IPS-18a (cell line): ENCODE measurements around the gene OR9I1.

Experiments used
- H3K27ac ChIP-seq: one replicate; pipeline ENCODE4 v1.5.1; 2013; ENCODE audit warnings: low read length
- H3K27me3 ChIP-seq: one replicate; pipeline ENCODE4 v1.6.1; 2013; ENCODE audit warnings: mild to moderate bottlenecking, low read length; ENCODE audit not compliant: control insufficient read depth, insufficient read depth
- H3K36me3 ChIP-seq: one replicate; pipeline ENCODE4 v1.6.1; 2013; ENCODE audit warnings: low read depth, low read length; ENCODE audit not compliant: control insufficient read depth
- H3K4me1 ChIP-seq: one replicate; pipeline ENCODE4 v1.6.1; 2013; ENCODE audit warnings: low read depth, low read length; ENCODE audit not compliant: control insufficient read depth
- H3K4me3 ChIP-seq: one replicate; pipeline ENCODE4 v1.5.1; 2013; ENCODE audit warnings: low read length
- H3K9ac ChIP-seq: one replicate; pipeline ENCODE4 v1.6.1; 2013; ENCODE audit warnings: mild to moderate bottlenecking, low read length, moderate library complexity
- H3K9me3 ChIP-seq: one replicate; pipeline ENCODE4 v1.6.1; 2013; ENCODE audit warnings: low read depth, low read length; ENCODE audit not compliant: control insufficient read depth

OR9I1 gene

DNA sequence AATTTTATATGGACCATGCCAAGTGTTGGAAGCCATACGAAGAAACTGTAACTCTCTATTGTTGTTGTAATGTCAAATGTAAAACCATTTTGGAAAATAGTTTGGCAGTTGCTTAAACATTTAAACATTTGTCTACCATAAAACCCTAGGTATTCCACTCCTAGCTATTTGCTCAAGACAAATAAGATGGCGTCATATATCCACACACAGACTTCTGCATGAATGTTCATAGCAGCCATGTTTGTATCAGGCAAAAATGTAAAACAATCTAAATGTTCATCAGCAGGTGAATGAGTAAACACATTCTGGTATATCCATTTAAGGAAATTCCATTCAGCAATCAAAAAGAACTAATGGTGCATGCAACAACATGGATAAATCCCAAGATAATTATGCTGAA, 27.9 kb downstream of the OR9I1 start:
- peaks cover under 1% of the 10 kb centered on the region for H3K9me3 ChIP-seq
- no peaks in the 10 kb centered on the region for H3K27me3 ChIP-seq
- H3K4me1 ChIP-seq, result no peaks in the 10 kb centered on the region
- no peak overlapping the region for H3K4me3 ChIP-seq
- H3K9ac ChIP-seq, result no peak overlapping the region
- no peaks in the 10 kb centered on the region for H3K36me3 ChIP-seq
- no peak overlapping the region for H3K27ac ChIP-seq

DNA sequence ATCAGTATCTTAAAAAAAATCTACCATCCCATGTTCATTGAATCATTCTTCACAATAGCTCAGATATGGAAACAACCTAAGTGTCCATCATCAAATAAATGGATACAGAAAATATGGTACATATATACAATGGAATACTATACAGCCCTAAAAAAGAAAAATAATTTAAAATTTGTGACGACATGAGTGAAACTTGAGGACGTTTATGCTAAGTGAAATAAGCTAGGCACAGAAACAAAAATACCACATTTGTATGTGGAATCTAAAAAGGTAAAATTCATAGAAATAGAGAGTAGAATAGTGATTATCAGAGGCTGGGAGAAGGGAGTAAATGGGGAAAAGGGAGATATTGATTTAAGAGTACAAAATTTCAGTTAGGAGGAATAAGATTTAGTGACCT, 38.8 kb downstream of the OR9I1 start:
- Histone ChIP-seq H3K27ac (no peak overlapping the region), H3K27me3 (no peaks in the 10 kb centered on the region), H3K4me3 (no peak overlapping the region), H3K4me1 (no peaks in the 10 kb centered on the region), H3K9me3 (no peaks in the 10 kb centered on the region), H3K36me3 (no peaks in the 10 kb centered on the region), H3K9ac (no peak overlapping the region)

DNA sequence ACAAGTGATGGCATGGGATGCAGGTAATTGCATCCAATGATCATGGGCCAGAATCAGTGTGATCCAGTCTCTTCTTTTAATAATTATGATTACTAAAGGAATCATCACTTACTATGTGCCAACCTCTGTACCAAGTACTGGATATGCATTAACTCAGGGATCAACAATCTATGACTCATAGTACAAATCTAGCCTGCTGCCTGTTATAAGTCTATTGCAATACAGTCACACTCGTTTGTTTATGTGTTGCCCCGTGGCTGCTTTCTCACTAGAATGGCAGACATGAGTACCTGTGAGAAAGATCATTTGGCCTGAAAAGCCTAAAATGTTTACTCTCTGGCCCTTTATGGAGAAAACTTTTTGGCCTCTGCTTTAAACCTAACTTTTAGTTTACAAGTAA, 49.5 kb downstream of the OR9I1 start:
- H3K9me3 ChIP-seq, result no peaks in the 10 kb centered on the region
- H3K4me1 ChIP-seq, result no peaks in the 10 kb centered on the region
- no peaks in the 10 kb centered on the region for H3K27me3 ChIP-seq
- H3K27ac ChIP-seq, result no peak overlapping the region
- no peak overlapping the region for H3K9ac ChIP-seq
- H3K4me3 ChIP-seq, result no peak overlapping the region
- H3K36me3 ChIP-seq, result no peaks in the 10 kb centered on the region

- no peak overlapping the region for H3K27ac ChIP-seq
- H3K4me1 ChIP-seq, result no peaks in the 10 kb centered on the region
- H3K36me3 ChIP-seq, result no peaks in the 10 kb centered on the region
- no peak overlapping the region for H3K9ac ChIP-seq
- no peak overlapping the region for H3K4me3 ChIP-seq
- no peaks in the 10 kb centered on the region for H3K9me3 ChIP-seq
- H3K27me3 ChIP-seq, result no peaks in the 10 kb centered on the region
These were observed 54.7 kb downstream of the OR9I1 start for GRCh38 chr11:58070585-58070984.

DNA sequence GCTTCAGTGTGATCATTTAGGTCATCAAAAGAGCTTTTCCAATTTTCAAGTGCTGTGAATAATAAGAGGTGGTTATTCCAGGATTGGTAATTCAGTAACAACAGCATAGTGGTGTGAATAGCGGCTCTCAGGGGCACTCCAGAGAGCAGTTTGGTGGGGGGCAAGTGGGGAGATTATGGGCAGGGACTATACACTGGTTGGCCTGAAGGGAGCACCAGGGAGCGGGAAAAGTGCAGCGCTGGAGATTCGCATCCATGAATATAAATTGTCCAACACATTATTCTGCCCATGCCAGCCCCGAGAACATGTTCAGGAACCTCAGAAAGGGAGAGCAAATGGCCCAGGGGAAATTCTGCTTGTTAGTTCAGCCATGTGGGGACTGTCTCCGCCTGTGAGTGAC, 56.7 kb downstream of the OR9I1 start:
- Histone ChIP-seq H3K27ac (no peak overlapping the region), H3K27me3 (no peaks in the 10 kb centered on the region), H3K9me3 (no peaks in the 10 kb centered on the region), H3K36me3 (no peaks in the 10 kb centered on the region), H3K4me3 (no peak overlapping the region), H3K4me1 (no peaks in the 10 kb centered on the region), H3K9ac (no peak overlapping the region)

GRCh38 chr11:58067685-58068084, 57.6 kb downstream of the OR9I1 start:
- Histone ChIP-seq H3K36me3 (no peaks in the 10 kb centered on the region), H3K9me3 (no peaks in the 10 kb centered on the region), H3K9ac (no peak overlapping the region), H3K27ac (no peak overlapping the region), H3K27me3 (no peaks in the 10 kb centered on the region), H3K4me3 (no peak overlapping the region), H3K4me1 (no peaks in the 10 kb centered on the region)
